GM19438 (cell line): ENCODE data around the gene CYP4B1.
A peak's percentile ranks its signal among the peaks of the same experiment; 100 is the strongest.

ENCODE experiments used
- ATAC-seq: cut with Tn5 transposase; IDR thresholded peaks from one replicate; pipeline ENCODE4 v1.9.1; 2021; ENCODE audit warnings: low read depth; ENCODE audit not compliant: unreplicated experiment

CYP4B1 gene

DNA sequence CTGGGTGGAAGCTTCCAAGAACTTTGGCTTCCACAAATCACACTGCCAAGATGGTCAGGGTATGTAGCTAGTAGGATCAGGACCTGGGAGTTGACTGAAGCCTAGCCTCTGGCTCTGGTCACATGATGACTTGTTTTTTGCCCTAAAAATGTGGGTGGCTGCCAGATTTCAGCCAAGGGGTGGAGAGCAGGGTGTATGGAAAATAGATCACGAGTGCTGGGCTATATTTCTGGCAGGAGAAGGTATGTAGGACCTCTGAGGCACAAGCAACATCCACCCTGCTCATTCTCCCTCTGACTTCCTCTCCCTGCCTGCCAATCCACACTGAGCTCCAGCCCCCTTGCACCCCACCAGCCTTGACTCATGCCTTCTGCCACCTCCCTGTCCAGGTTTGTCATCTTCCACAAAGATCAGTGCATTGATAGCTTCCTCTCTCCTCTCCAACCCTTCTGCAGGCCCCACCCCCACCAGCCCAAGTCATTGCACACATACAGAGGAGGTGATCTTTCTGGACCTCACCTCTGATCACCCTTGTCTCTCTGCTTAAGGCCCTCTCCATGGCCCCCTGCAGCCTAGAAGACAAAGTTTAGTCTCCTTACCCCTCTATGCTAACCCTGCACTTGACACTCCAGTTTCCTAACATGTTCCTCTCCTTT lies 8.3 kb upstream of the CYP4B1 start:
- no peak for ATAC-seq

GRCh38 chr1:46793126-46793525 lies 5.7 kb upstream of the CYP4B1 start:
- no peak for ATAC-seq

GRCh38 chr1:46797696-46798470 lies 963 bp upstream of the CYP4B1 start:
- no peak for ATAC-seq

- no peak for ATAC-seq
Observed at GRCh38 chr1:46800742-46801141, 1.9 kb downstream of the CYP4B1 start.

DNA sequence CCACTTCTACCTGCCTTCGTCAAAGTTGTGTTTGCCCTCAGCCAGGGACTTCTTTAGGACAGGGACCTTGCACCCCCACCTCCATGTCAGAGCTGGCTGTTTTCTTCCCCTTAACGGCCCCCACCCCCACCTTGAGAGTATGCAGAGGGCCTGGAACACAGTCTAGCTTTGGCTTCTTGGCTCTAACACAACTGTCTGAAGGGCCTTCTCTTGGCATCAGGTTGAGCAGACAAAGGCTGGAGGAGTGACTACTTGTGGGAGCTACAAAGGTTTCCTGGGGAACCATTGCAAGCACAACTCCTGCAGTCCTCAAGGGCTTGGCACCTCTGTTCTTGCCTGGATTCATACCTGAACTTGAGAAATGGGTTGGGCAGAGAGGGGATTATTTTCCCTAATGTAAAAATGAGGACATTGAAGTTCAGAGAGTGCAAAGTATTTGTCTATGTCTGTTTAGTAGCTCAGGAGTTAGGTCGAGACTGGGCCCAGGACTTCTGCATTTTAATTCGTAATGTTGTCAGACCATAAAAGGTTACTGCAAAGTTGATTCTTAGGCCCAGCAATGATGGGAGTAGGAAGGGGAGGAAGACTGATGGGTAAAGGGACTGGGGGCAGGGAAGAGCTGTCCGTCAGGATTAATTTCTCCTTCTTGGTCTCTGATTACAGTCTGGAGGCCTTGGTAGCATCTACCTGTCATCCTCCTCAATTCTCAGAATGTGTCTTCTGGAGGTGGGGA lies 2.6 kb downstream of the CYP4B1 start:
- no peak for ATAC-seq

DNA sequence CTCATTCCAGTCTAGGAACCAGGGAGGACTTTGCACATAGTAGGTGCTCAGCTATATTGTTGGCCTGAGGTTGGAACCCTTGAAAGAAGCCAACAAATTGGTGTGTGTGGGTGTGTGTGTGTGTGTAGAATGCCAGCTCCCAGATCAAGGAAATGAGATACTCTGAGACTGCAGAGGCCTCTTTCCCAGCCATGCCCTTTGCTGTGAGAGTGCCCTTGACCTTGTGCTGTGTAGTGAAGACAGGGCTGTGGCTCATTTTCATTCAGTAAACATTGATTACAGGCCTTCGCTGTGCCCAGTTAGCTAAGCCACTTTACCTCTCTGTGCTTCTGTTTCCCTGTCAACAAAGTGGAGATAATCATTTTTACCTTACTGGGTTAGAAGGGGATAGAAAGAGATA lies 3.2 kb downstream of the CYP4B1 start:
- ATAC-seq: no peak

DNA sequence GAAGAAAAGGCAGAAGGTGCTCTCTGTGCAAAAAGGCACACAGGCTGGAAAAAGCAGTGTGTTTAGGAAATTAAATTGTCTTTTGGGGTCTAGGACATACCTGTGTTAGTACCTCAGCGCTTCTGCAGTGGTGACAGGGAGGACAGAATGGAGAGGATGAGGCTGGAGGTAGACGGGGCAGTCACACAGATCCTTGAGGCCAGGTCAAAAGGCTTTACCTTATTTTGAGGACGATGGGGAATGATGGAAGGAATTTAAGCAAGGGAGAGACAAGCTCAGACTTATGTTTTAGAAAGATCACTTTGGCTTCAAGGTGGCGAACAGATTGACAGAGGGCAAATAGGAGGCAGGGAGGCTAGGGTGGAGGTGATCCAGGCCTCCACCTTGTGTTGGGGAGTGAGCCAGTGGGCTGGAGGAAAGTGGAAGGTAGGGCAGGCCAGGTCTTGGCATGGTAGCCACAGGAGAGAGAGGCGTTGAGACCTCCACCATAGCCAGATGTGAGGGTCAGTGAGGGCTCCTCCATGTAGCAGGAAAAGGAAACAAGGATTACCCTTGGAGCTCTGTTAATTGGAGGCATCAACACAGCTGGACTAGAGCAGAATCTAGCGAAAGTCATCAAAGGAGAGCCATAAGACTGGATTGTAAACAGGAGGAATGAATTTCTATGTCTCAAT lies 4.2 kb downstream of the CYP4B1 start:
- no peak for ATAC-seq

GRCh38 chr1:46804027-46804889 lies 5.4 kb downstream of the CYP4B1 start:
- no peak for ATAC-seq

GRCh38 chr1:46804926-46805325 lies 6.1 kb downstream of the CYP4B1 start:
- ATAC-seq: no peak

DNA sequence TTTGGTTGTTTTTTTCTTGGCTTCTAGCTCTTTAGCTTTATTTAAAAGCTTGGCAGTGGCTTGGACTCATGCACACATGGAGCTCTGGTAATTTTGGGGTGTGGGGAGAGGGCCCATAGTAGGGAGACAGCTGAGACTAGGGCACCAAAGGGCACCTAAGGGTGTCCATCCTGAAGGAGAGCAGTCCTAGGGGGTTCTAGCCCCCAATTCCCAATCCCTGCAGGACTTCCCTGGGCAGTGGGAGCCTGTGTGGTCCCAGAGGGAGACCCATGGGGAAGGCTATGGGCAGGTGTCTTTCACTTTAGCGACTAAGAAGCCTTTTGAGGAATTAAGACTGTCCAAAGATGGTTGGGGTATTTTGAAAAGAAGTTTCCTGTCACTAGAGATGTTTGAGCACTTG lies 6.9 kb downstream of the CYP4B1 start:
- no peak for ATAC-seq

GRCh38 chr1:46806196-46807020 lies 7.6 kb downstream of the CYP4B1 start:
- no peak for ATAC-seq

DNA sequence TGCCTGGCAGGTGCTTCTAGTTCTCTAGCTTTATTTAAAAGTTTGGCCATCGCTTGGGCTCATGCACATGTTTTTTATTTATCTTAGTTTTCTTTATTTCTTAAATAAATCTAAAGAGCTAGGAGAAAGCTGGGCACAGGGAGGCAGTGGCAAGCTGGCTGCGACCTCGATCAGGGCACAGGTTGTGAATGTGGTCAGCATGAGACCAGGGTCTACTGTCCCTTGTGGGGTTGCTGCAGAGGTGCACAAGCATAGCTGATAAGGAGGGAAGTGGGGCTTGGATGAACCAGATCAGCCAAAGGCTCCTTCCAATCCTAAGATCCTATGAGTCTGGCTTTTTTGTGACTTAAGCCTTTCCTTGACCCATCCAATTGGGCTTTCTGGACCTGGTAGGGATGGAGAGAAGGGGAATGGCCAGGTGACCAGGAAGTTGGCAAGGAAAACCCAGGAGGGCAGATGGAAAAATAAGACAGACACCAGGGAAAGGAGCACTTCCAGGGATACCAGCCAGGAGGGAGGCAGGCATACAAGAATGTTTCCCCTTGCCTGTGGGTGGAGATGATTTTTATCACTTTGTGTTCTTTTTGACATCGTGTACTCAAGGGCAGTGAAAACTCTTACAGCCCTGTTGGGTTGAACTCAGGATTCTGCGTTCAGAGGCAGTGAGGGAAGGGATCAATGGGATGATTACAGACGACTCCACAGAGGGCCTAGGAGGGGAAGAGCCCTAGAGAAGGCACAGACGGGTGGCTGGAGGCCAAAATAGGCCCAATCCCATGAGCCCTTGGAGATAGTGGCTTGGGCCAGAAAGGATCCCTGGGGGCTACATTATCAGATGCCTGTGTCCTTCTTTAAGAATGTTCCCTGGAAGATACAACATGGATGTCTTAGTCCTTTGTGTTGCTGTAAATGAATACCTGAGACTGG lies 8.5 kb downstream of the CYP4B1 start:
- no peak for ATAC-seq

GRCh38 chr1:46809071-46809470 lies 10.2 kb downstream of the CYP4B1 start:
- no peak for ATAC-seq

GRCh38 chr1:46809904-46810303 lies 11.1 kb downstream of the CYP4B1 start:
- ATAC-seq: no peak

DNA sequence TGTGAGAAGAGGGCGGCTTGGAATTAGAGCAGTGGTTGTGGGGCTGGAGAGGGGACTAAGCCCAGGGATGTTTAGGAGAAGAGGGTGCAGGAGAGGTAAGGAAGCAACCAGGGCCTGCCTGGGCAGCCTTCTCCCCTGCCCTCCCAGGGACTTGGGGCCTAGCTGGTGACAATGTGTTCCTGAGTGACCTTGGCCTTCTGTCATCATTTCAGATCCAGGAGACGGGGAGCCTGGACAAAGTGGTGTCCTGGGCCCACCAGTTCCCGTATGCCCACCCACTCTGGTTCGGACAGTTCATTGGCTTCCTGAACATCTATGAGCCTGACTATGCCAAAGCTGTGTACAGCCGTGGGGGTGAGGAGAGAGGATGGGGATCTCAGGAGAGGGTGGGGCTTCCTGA lies 11.8 kb downstream of the CYP4B1 start:
- no peak for ATAC-seq

DNA sequence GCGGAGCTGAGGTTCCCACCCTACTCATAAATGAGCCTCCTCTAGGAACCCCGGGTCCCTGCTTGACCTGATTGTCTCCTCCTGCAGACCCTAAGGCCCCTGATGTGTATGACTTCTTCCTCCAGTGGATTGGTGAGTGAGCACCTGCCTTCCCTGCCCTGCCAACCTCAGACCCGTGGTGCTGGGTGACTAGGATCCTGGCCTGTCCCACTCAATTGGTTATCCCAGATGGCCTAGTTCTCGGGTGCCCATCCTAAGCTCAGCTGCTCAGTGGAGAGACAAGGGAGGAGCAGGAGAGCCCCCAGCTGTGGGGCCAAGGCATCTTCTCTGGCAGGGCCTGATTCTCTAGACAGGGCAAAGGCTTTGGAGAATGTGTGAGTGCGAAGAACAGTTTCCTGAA lies 12.2 kb downstream of the CYP4B1 start:
- no peak for ATAC-seq

- ATAC-seq: peak; percentile 85
Observed at GRCh38 chr1:46812065-46812963, 13.5 kb downstream of the CYP4B1 start.
